A673 (cell line): ENCODE data around the gene HTD2.

Experiments used
- CTCF ChIP-seq: fragments of 300-800, 200-600 bp; sonication (generic); conservative IDR thresholded peaks from 2 replicates; pipeline ENCODE4 v1.5.1; 2017; ENCODE audit warnings: low read depth, mild to moderate bottlenecking, antibody characterized with exemption, low read length, moderate library complexity, mixed read lengths
- EZH2 ChIP-seq: fragments of 200-600 bp; sonication (generic); IDR thresholded peaks from 2 replicates; pipeline ENCODE4 v1.6.1; 2017; ENCODE audit warnings: borderline replicate concordance, low read depth, mild to moderate bottlenecking, mixed read lengths, antibody characterized with exemption, low read length; ENCODE audit not compliant: poor library complexity, severe bottlenecking

GRCh38 chr3:58351920-58352319 lies 45.6 kb downstream of the HTD2 start:
- TF ChIP-seq CTCF (no peak), EZH2 (no peak)
